CD4-positive, CD25-positive, alpha-beta regulatory T cell (primary cell): ENCODE data around the gene FAM13B. TPM values are rescaled to one million over a fixed set of nuclear protein-coding genes. Genes with fewer than 3 reads are reported as not detected.
"Not testable (repeated sequence)": the region's sequence is repeated elsewhere in the genome, so short reads cannot be mapped to it uniquely, and the experiment has no call there.

Experiments used
- ATAC-seq, 2 donors: fragments of 150-1000 bp; cut with Tn5 transposase; one replicate each; pipeline ENCODE4 v1.10.0; 2021; ENCODE audit warnings: low read depth in 2 of 2, moderate number of reproducible peaks in 2 of 2, moderate library complexity in 1 of 2
- DNase-seq, 3 donors: peaks; one replicate each; pipeline versions ENCODE4 v3.0.0 to v3.0.0-alpha.2; 2012 to 2022; ENCODE audit warnings: mixed read lengths in 1 of 3
- H3K27ac ChIP-seq: one replicate; pipeline ENCODE4 v1.7.0; 2013; ENCODE audit warnings: mild to moderate bottlenecking, low read length; ENCODE audit not compliant: insufficient read depth, poor library complexity, severe bottlenecking
- H3K27me3 ChIP-seq: one replicate; pipeline ENCODE4 v1.7.0; 2013; ENCODE audit warnings: low read length; ENCODE audit not compliant: control insufficient read depth, insufficient read depth
- H3K36me3 ChIP-seq: one replicate; pipeline ENCODE4 v1.7.0; 2013; ENCODE audit warnings: mild to moderate bottlenecking, low read length, moderate library complexity; ENCODE audit not compliant: control insufficient read depth, insufficient read depth
- H3K4me1 ChIP-seq: 2 replicates; pipeline ENCODE4 v1.7.0; 2013; ENCODE audit warnings: mild to moderate bottlenecking, low read length; ENCODE audit not compliant: insufficient read depth, control insufficient read depth, poor library complexity, severe bottlenecking
- H3K4me3 ChIP-seq: one replicate; pipeline ENCODE4 v1.7.0; 2013; ENCODE audit warnings: low read depth, mild to moderate bottlenecking, low read length, moderate library complexity
- H3K9me3 ChIP-seq, 2 experiments: 1 replicate in 1 of 2; 2 replicates in 1 of 2; pipeline ENCODE4 v1.7.0; 2013; ENCODE audit warnings: low read length in 2 of 2, mild to moderate bottlenecking in 1 of 2, moderate library complexity in 1 of 2; ENCODE audit not compliant: control insufficient read depth in 2 of 2
- H3K27ac Mint-ChIP-seq, 3 donors: one replicate each; pipeline ENCODE4 v1.8.0; 2020 to 2022; ENCODE audit warnings: mild to moderate bottlenecking in 3 of 3, mixed read lengths in 3 of 3, moderate library complexity in 2 of 3
- H3K27me3 Mint-ChIP-seq: one replicate; pipeline ENCODE4 v1.8.0; 2022; ENCODE audit warnings: mild to moderate bottlenecking, mixed read lengths
- H3K36me3 Mint-ChIP-seq: one replicate; pipeline ENCODE4 v1.8.0; 2020; ENCODE audit warnings: mixed read lengths
- H3K4me1 Mint-ChIP-seq, 4 donors: one replicate each; pipeline ENCODE4 v1.8.0; 2020 to 2022; ENCODE audit warnings: mixed read lengths in 4 of 4, mild to moderate bottlenecking in 1 of 4
- H3K4me3 Mint-ChIP-seq, 4 donors: one replicate each; pipeline ENCODE4 v1.8.0; 2020 to 2022; ENCODE audit warnings: mild to moderate bottlenecking in 4 of 4, mixed read lengths in 4 of 4, moderate library complexity in 3 of 4
- H3K9me3 Mint-ChIP-seq, 7 donors: one replicate each; pipeline ENCODE4 v1.8.0; 2020 to 2022; ENCODE audit warnings: mixed read lengths in 7 of 7, mild to moderate bottlenecking in 3 of 7, moderate library complexity in 2 of 7
- polyA plus RNA-seq, 4 donors: library from polyadenylated mRNA; unstranded; fragments of 300-500 nt; fragmentation: Illumina TruSeq; gene quantifications; one replicate each; pipeline ENCODE4 v1.2.3, GENCODE V29; 2021
- total RNA-seq: library from RNA; stranded (reverse); gene quantifications from one replicate; pipeline ENCODE4 v1.2.3, GENCODE V29; 2022

Gene FAM13B
- total and polyA plus RNA-seq, 5 donors from 2014 or later: 18.3 to 65.8 (median 20.3) TPM

DNA sequence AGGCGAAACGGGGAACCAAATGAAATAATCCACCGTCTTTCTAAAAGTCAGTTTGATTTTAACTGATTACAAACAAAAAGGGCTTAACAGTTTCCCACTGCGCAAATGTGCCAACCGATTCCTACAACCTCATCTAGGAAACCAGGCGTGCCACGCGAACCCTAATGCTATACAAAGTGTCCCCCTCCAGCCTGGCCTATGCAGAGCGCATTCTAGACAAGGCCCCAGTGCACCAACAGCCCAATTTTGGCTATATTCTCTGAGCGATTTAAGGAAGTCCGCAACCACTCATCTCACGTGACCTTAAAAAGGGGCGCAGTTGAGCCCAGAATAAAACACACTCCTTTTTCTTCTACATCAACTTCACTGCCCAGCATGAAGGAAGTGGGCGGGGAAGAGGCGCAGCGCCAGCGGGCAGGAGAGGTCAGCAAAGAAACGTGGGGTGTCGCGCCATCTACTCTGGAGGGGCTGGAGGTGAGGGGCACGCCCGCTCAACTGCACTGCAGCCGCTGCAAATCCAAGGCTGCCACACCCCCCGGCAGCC is 779 bp downstream of the FAM13B start:
- Mint-ChIP-seq H3K4me3 (peak overlapping the region; percentile 95 to 100 (median 98)), H3K36me3 (peaks cover 3% of the 10 kb centered on the region), H3K27ac (peak overlapping the region; percentile 98 to 99 (median 99)), H3K9me3 (peaks cover 0 to 2% (median 0%) of the 10 kb centered on the region in 7 donors), H3K27me3 (no peaks in the 10 kb centered on the region), H3K4me1 (peaks cover 26 to 72% (median 51%) of the 10 kb centered on the region in 4 donors)
- H3K4me3 ChIP-seq: peak overlapping the region; percentile 91
- ATAC-seq (peak; percentile 30 to 31), DNase-seq (peak in 2 of 3 donors; percentile 56 to 81)
- peaks cover 59% of the 10 kb centered on the region for H3K4me1 ChIP-seq
- no peaks in the 10 kb centered on the region for H3K36me3 ChIP-seq
- H3K9me3 ChIP-seq: no peaks in the 10 kb centered on the region
- no peaks in the 10 kb centered on the region for H3K27me3 ChIP-seq
- H3K27ac ChIP-seq: peak overlapping the region; percentile 99

DNA sequence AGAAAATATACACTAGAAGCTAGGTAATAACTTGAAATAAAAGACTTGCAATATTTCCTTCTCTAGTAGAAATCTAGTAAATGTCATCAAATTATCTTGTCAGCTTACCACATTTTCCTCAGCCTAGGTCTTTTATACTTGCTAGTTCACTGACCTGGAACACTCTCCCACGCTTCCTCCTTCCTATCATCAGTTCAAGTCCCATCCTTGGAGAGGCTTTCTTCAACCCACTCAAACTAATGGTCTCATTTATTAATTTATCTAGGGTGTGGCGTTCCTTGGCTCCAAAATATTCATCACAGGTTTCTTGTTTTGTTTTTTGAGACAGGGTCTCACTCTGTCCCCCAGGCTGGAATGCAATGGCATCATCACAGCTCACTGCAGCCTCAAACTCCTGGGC is 2.9 kb downstream of the FAM13B start:
- Mint-ChIP-seq H3K36me3 (peaks cover 11% of the 10 kb centered on the region), H3K4me3 (peak overlapping the region; percentile 95 to 100 (median 98)), H3K27me3 (no peaks in the 10 kb centered on the region), H3K27ac (peak overlapping the region; percentile 9 to 99 (median 76)), H3K9me3 (peaks cover 0 to 2% (median 0%) of the 10 kb centered on the region in 7 donors), H3K4me1 (peaks cover 31 to 82% (median 63%) of the 10 kb centered on the region in 4 donors)
- Histone ChIP-seq H3K36me3 (no peaks in the 10 kb centered on the region), H3K27me3 (no peaks in the 10 kb centered on the region), H3K4me3 (peak overlapping the region; percentile 43), H3K4me1 (peaks cover 71% of the 10 kb centered on the region), H3K9me3 (no peaks in the 10 kb centered on the region), H3K27ac (peak overlapping the region; percentile 23)
- DNase-seq (no peak), ATAC-seq (no peak)

- Histone ChIP-seq H3K4me3 (peak overlapping the region; percentile 43), H3K9me3 (no peaks in the 10 kb centered on the region), H3K36me3 (no peaks in the 10 kb centered on the region), H3K27ac (peak overlapping the region; percentile 18), H3K4me1 (peaks cover 74% of the 10 kb centered on the region), H3K27me3 (no peaks in the 10 kb centered on the region)
- no peak for ATAC-seq
- peak in 1 of 3 donors; percentile 28 for DNase-seq
- Mint-ChIP-seq H3K4me1 (peaks cover 33 to 84% (median 67%) of the 10 kb centered on the region in 4 donors), H3K36me3 (peaks cover 11% of the 10 kb centered on the region), H3K27me3 (no peaks in the 10 kb centered on the region), H3K4me3 (peak overlapping the region; percentile 56 to 99 (median 96)), H3K9me3 (peaks cover 0 to 2% (median 0%) of the 10 kb centered on the region in 7 donors), H3K27ac (peak overlapping the region in 2 of 3 donors; percentile 10 to 99)
Observed at GRCh38 chr5:138029501-138029900, 3.4 kb downstream of the FAM13B start.

- H3K27ac Mint-ChIP-seq: peak overlapping the region in 1 of 3 donors; percentile 99
- peak overlapping the region in 3 of 4 donors; percentile 95 to 99 (median 96) for H3K4me3 Mint-ChIP-seq
- H3K9me3 ChIP-seq: no peaks in the 10 kb centered on the region
- H3K27me3 Mint-ChIP-seq: no peaks in the 10 kb centered on the region
- H3K4me1 Mint-ChIP-seq: peaks cover 38 to 88% (median 67%) of the 10 kb centered on the region in 4 donors
- peaks cover 11% of the 10 kb centered on the region for H3K36me3 Mint-ChIP-seq
- ATAC-seq (no peak), DNase-seq (peak in 1 of 3 donors; percentile 42)
- peak overlapping the region; percentile 43 for H3K4me3 ChIP-seq
- peaks cover 78% of the 10 kb centered on the region for H3K4me1 ChIP-seq
- no peaks in the 10 kb centered on the region for H3K27me3 ChIP-seq
- H3K36me3 ChIP-seq: no peaks in the 10 kb centered on the region
- peak overlapping the region; percentile 18 for H3K27ac ChIP-seq
- peaks cover 0 to 2% (median 0%) of the 10 kb centered on the region in 7 donors for H3K9me3 Mint-ChIP-seq
Observed at GRCh38 chr5:138028971-138029365, 3.9 kb downstream of the FAM13B start.

DNA sequence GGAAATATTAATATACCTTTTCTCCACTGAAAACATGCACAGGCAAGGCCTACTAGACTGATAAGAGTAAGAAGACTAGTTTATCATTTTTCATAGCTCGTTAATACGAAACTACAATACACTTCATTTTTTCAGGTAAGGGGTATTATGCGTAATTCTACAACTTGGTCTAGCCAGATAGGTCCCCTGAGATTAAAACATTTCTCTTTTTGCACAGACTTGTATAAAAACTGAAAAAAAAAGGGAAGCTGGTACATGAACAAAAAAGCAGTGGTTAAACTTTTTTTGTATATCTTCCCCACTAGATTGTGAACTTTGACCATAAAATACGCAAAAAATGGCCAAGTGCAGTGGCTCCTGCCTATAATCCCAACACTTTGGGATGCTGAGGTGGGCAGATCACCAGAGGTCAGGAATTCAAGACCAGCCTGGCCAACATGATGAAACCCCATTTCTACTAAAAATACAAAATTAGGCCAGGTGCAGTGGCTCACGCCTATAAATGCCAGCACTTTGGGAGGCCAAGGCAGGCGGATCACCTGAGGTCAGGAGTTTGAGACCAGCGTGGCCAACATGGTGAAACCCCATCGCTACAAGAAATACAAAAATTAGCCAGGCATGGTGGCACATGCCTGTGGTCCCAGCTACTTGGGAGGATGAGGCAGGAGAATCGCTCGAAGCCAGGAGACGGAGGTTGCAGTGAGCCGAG is 4.5 kb downstream of the FAM13B start:
- H3K36me3 ChIP-seq, H3K27ac Mint-ChIP-seq, ATAC-seq, H3K27me3 Mint-ChIP-seq, H3K27me3 ChIP-seq, DNase-seq, H3K27ac ChIP-seq, H3K9me3 ChIP-seq, H3K9me3 Mint-ChIP-seq: not testable (repeated sequence)
- Histone ChIP-seq H3K4me1 (peaks cover 76% of the 10 kb centered on the region), H3K4me3 (peak overlapping the region; percentile 14)
- peak overlapping the region in 3 of 4 donors; percentile 49 to 96 (median 56) for H3K4me3 Mint-ChIP-seq
- H3K36me3 Mint-ChIP-seq: peaks cover 11% of the 10 kb centered on the region
- peaks cover 43 to 88% (median 66%) of the 10 kb centered on the region in 4 donors for H3K4me1 Mint-ChIP-seq

GRCh38 chr5:138026793-138027192 is 6.1 kb downstream of the FAM13B start:
- Histone ChIP-seq H3K4me3 (peak overlapping the region; percentile 31), H3K4me1 (peaks cover 77% of the 10 kb centered on the region)
- not testable (repeated sequence) for H3K27ac Mint-ChIP-seq, H3K27ac ChIP-seq, H3K27me3 ChIP-seq, H3K27me3 Mint-ChIP-seq, DNase-seq, H3K36me3 ChIP-seq, H3K9me3 ChIP-seq, ATAC-seq, H3K9me3 Mint-ChIP-seq
- peaks cover 11% of the 10 kb centered on the region for H3K36me3 Mint-ChIP-seq
- H3K4me3 Mint-ChIP-seq: peak overlapping the region in 2 of 4 donors; percentile 41 to 96
- H3K4me1 Mint-ChIP-seq: peaks cover 49 to 94% (median 73%) of the 10 kb centered on the region in 4 donors

DNA sequence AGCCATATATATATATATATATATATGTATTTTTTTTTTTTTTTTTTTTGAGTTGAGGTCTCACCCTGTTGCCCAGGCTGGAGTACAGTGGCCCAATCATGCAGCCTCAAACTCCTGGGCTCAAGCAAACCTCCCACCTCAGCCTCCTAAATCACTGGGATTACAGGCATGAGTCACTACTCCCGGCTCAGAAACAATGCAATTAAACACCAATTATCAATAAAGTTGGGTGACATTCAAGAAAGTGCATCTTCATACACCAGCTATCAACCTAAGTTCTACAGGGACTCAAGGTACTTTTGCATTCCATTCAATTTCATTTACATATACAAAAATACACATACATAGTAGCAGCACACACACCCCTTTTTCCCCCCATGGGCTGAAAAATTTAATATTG is 7.6 kb downstream of the FAM13B start:
- Mint-ChIP-seq H3K36me3 (peaks cover 8% of the 10 kb centered on the region), H3K27me3 (no peaks in the 10 kb centered on the region), H3K4me1 (peaks cover 52 to 91% (median 72%) of the 10 kb centered on the region in 4 donors), H3K27ac (peak overlapping the region in 1 of 3 donors; percentile 45), H3K9me3 (peaks cover 0 to 2% (median 0%) of the 10 kb centered on the region in 7 donors), H3K4me3 (peak overlapping the region in 3 of 4 donors; percentile 52 to 78 (median 59))
- ATAC-seq (no peak), DNase-seq (no peak)
- Histone ChIP-seq H3K27me3 (no peaks in the 10 kb centered on the region), H3K27ac (no peak overlapping the region), H3K4me1 (peaks cover 62% of the 10 kb centered on the region), H3K36me3 (peaks cover 2% of the 10 kb centered on the region), H3K4me3 (peak overlapping the region; percentile 26), H3K9me3 (no peaks in the 10 kb centered on the region)
